Activated naive CD4-positive, alpha-beta T cell treated with anti-CD3 and anti-CD28 coated beads, Interleukin-2, amount 50 U/mL, for 16 hours (primary cell): ENCODE measurements around the gene WDR47.
"Not testable (repeated sequence)": the region's sequence is repeated elsewhere in the genome, so short reads cannot be mapped to it uniquely, and the experiment has no call there.

Source experiments
- DNase-seq: peaks from one replicate; pipeline ENCODE4 v3.0.0-alpha.2; 2020

Gene WDR47

DNA sequence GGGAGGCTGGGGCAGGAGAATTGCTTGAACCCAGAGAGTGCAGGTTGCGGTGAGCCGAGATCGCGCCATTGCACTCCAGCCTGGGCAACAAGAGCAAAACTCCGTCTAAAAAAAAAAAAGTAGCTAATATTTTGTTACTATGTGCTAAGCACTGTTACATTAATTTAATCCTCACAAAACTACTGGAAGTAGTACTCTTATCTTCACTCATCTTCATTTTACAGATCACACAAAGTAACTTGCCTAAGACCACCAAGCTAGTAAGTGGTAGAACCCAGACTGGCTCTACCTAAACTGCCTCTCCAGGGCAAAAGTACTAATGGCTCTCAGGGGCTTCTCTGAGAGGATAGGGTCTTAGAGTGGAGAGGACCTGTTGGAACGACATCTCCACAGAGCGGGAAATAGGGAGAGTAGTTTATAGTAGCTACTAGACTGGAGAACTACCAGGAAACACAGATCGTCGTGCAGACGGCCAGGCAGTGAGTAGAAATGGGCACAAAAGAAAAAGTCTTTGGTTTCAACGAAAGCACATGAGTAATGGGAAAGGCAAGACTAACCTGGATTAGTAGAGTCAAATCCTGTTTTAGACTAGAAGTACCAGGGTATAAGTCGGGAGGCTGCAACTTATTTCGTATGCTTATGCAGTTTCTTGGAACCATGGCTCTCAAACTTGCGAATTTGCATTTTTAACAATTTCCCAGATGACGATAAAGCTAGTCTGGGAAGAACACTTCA lies 80.0 kb downstream of the WDR47 start:
- DNase-seq: no peak

DNA sequence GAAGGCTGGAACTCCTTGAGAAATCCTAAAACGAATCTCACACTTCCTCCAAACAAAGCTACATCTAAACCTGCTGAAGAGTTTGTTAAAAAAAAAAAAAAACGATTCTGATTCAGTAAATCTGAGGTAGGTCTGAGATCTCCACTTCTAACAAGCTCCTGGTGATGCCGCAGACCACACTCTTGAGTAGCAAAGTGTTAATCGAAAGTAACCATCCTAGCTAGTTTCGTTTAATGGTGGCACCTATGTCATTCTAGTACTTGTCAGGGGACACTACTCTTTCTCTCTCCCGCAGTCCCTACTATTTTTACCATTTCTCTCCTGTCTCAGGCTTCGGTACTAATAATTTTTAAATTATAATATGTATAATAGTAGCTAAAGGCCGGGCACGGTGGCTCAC lies 80.7 kb downstream of the WDR47 start:
- DNase-seq: no peak

DNA sequence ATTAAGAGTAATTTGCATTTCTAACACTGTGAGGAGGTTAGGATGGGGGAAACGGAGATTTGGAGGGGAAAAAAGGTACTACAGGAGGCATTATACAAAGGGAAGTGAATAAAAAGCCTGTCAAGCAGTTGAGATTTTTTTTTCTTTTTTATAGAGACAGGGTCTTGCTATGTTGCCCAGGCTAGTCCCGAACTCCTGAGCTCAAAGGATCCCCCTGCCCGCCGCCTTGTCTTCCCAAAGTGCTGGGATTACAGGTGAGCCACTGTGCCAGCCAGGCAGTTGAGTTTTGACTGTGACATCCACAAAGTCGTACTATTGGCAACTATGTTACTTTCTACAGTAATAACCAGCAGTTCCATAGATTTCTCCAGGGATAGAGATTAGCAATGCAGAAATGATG lies 81.2 kb downstream of the WDR47 start:
- no peak for DNase-seq

DNA sequence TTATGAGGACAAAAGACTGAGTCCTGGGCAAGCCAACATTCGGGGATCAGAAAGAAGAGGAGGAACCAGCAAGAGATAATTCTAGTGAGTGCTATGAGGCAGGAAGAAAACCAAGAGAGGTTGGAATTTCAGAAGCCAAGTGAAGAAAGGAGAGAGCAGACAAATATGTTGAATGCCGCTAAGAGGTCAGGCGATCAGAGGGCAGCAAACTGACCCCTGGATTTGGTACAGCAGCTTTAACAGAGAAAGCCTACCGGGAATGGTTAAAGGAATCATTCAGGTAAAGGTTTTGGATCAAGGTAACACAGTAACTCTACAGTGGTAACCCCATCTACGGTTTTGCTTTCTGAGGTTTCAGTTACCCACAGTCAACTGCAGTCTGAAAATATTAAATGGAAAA lies 84.0 kb downstream of the WDR47 start:
- DNase-seq: no peak

- no peak for DNase-seq
Measured at GRCh38 chr1:108955881-108956280, 86.0 kb downstream of the WDR47 start.

GRCh38 chr1:108955111-108955510 lies 86.8 kb downstream of the WDR47 start:
- no peak for DNase-seq

DNA sequence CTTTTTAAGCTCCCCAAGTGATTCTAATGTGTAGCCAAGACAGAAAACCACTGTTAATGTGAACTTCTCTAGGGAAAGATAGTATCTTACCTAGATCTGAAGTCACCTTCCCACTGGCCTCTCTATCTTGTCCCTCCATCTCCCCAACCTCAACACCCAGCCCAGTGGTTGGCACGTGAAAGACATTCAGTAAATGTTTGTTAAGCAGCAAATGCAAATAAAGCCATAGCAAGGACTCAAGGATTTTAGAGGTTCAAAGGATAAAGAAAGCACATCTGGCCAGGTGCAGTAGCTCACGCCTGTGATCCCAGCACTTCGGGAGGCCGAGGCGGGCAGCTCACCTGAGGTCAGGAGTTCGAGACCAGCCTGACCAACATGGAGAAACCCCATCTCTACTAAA lies 88.5 kb downstream of the WDR47 start:
- no peak for DNase-seq

DNA sequence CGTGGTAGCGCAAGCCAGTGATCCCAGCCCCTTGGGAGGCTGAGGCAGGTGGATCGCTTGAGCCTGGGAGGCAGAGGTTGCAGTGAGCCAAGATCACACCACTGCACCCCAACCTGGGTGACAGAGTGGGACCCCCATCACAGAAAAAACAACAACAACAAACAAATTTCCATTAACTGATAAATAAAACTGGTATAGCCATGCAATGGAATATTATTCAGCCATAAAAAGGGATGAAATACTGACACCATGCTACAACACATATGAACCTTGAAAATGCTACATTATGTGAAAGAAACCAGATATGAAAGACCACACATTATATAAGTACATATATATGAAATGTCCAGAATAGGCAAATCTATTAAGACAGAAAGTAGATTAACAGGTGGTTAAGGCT lies 90.7 kb downstream of the WDR47 start:
- no peak for DNase-seq

- no peak for DNase-seq
Measured at GRCh38 chr1:108949044-108949443, 92.9 kb downstream of the WDR47 start.

DNA sequence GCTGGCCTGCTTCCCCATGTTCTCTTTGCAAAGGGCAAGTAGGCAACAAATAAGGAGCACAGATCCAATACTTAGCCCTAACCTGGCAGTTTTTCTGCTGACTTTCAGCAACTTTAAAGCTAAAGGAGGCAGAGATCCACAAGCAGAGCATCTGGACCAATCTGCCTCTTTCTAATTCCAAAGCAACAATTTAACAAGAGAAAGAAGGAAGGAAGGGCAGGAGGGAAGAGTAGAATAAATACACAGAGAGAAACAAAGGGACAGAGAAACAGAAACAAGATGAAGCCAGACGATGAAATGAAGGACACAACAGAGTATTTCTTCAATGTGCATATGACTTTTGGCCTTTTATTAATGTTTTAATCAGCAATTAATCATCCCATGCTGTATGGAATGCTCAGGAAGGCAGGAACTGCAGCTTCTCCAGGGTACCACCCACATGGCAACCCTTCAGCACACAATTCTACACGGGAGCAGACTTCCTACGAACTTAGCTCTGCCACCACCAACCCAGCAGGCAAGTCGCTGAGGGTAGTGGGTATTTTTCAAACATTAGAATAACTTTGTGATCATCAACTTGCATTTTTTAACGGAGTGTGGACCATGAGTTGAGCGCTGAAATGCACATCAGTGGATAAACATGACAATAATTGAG lies 93.9 kb downstream of the WDR47 start:
- DNase-seq: no peak

DNA sequence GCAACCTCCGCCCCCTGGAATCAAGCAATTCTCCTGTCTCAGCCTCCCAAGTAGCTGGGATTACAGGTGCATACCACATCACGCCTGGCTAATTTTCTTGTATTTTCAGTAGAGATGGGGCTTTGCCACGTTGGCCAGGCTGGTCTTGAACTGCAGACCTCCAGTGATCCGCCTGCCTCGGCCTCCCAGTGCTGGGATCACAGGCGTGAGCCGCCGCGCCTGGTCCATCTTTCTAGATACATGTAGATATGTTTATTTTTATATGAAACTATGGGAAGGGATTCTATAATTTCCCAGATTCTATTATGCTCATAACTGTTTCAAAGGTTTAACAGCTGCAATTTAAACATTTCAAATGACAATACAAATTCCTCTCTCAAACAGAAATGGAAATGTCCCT lies 105.7 kb downstream of the WDR47 start:
- no peak for DNase-seq

GRCh38 chr1:108933944-108934343 lies 108.0 kb downstream of the WDR47 start:
- no peak for DNase-seq

DNA sequence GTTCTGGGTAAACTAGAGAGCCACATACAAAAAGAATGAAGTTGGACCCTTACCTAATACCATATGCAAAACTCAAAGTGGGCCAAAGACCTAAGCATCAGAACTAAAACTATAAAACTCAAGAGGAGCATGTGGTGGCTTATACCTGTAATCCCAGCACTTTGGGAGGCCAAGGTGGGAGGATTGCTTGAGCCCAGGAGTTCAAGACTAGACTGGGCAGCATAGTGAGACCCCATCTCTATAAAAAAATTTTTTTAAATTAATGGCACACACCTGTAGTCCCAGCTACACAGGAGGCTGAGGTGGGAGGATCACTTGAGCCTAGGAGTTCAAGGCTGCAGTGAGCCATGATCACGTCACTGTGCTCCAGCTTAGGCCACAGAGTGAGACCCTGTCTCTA lies 114.3 kb downstream of the WDR47 start:
- not testable (repeated sequence) for DNase-seq

DNA sequence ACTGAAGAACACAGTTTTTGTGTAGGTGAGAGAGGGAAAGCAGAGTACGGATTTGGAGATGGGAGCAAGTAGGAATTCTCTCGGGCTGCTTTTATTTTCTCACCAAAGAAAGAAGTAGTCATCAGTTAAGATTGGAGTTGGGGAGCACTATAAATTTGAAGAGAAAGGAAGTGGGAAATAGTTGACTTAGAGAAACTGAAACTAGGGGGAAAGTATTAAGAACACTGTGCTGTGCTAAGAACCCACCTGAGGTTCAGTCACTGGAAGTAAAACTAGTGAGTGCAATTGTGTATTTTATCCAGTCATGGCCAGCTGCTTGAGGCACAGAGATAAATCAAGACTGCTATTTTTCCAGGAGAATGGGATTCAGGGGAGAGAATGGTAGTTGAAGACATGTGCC lies 116.0 kb downstream of the WDR47 start:
- DNase-seq: no peak
